Measurements from ENCODE around the gene NFIC.
"Not testable (repeated sequence)": the region's sequence is repeated elsewhere in the genome, so short reads cannot be mapped to it uniquely, and the experiment has no call there.

NFIC gene

GRCh38 chr19:3368848-3369336 lies 2.5 kb downstream of the NFIC start:
- DNase-seq (ENCODE audit: low read depth, low spot score): no peak
- H3K4me3 ChIP-seq (ENCODE audit: low read length): no peak overlapping the region

- no peak overlapping the region for H3K4me3 ChIP-seq (ENCODE audit: low read length)
- DNase-seq (ENCODE audit: low read depth, low spot score): no peak
Measured at GRCh38 chr19:3369337-3370213, 3.2 kb downstream of the NFIC start.

GRCh38 chr19:3370214-3370720 lies 3.9 kb downstream of the NFIC start:
- no peak overlapping the region for H3K4me3 ChIP-seq (ENCODE audit: low read length)
- DNase-seq (ENCODE audit: low read depth, low spot score): no peak

GRCh38 chr19:3370728-3371591 lies 4.6 kb downstream of the NFIC start:
- DNase-seq (ENCODE audit: low read depth, low spot score): no peak
- no peak overlapping the region for H3K4me3 ChIP-seq (ENCODE audit: low read length)

- DNase-seq (ENCODE audit: low read depth, low spot score): no peak
- H3K4me3 ChIP-seq (ENCODE audit: low read length): no peak overlapping the region
Measured at GRCh38 chr19:3372413-3372812, 6.0 kb downstream of the NFIC start.

- H3K4me3 ChIP-seq (ENCODE audit: low read length): no peak overlapping the region
- no peak for DNase-seq (ENCODE audit: low read depth, low spot score)
Measured at GRCh38 chr19:3373971-3374368, 7.6 kb downstream of the NFIC start.

- no peak for DNase-seq (ENCODE audit: low read depth, low spot score)
- no peak overlapping the region for H3K4me3 ChIP-seq (ENCODE audit: low read length)
Measured at GRCh38 chr19:3374369-3375112, 8.2 kb downstream of the NFIC start.

- no peak for DNase-seq (ENCODE audit: low read depth, low spot score)
- no peak overlapping the region for H3K4me3 ChIP-seq (ENCODE audit: low read length)
Measured at GRCh38 chr19:3375221-3376090, 9.1 kb downstream of the NFIC start.

GRCh38 chr19:3376091-3376455 lies 9.7 kb downstream of the NFIC start:
- H3K4me3 ChIP-seq (ENCODE audit: low read length); DNase-seq (ENCODE audit: low read depth, low spot score): not testable (repeated sequence)

GRCh38 chr19:3378352-3379150 lies 12.2 kb downstream of the NFIC start:
- H3K4me3 ChIP-seq (ENCODE audit: low read length): no peak overlapping the region
- no peak for DNase-seq (ENCODE audit: low read depth, low spot score)

- no peak overlapping the region for H3K4me3 ChIP-seq (ENCODE audit: low read length)
- no peak for DNase-seq (ENCODE audit: low read depth, low spot score)
Measured at GRCh38 chr19:3380829-3381228, 14.4 kb downstream of the NFIC start.

GRCh38 chr19:3381701-3382372 lies 15.5 kb downstream of the NFIC start:
- no peak for DNase-seq (ENCODE audit: low read depth, low spot score)
- H3K4me3 ChIP-seq (ENCODE audit: low read length): no peak overlapping the region

GRCh38 chr19:3382460-3383100 lies 16.2 kb downstream of the NFIC start:
- DNase-seq (ENCODE audit: low read depth, low spot score): no peak
- H3K4me3 ChIP-seq (ENCODE audit: low read length): no peak overlapping the region

GRCh38 chr19:3383121-3383722 lies 16.8 kb downstream of the NFIC start:
- DNase-seq (ENCODE audit: low read depth, low spot score): no peak
- no peak overlapping the region for H3K4me3 ChIP-seq (ENCODE audit: low read length)

GRCh38 chr19:3386447-3387234 lies 20.3 kb downstream of the NFIC start:
- DNase-seq (ENCODE audit: low read depth, low spot score): no peak
- no peak overlapping the region for H3K4me3 ChIP-seq (ENCODE audit: low read length)
